HK-2 (cell line): ENCODE results near the gene CLEC1B.
"Not testable (repeated sequence)": the region's sequence is repeated elsewhere in the genome, so short reads cannot be mapped to it uniquely, and the experiment has no call there.

ENCODE experiments used
- DNase-seq: peaks from one replicate; pipeline ENCODE4 v3.0.0-alpha.2; 2018; ENCODE audit not compliant: unreplicated experiment

Gene CLEC1B

DNA sequence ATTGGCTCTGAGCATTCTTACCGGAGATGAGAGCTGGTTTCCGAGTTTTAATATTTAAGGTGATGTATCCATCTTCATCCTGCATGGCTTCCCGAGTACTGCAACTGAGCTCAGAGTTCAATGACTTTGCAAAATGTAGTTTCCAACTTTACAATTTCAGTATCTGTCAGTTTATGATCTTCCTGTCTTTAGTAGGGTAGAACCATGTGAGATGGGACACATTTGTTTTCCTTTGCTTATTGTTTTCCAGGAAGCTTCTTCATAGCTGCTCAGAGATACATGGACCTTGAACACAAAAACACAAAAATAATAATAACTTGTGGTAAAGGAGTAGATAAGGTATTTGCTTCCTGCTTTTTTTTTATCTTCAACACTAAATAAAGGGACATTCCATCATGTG lies at the start of gene CLEC1B:
TSS of gene CLEC1B (minus strand) at position 106 of the 400 bp plus-strand sequence. CDS start at position 85, 21 bp downstream.
- no peak for DNase-seq

DNA sequence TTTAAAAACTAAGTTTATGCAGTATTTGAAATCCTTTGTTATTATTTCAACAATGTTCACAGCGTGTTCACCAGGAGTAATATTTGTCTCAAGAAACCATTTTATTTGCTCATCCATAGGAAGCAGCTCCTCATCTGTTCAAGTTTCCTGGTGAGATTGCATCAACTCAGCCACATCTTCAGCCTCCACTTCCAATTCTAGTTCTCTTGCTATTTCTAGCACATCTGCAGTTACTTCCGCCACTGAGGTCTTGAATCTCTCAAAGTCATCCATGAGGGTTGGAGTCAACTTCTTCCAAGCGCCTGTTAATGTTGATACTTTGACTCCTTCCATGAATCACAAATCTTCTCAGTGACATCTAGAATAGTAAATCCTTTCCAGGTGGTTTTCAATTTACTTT lies 49.6 kb upstream of the CLEC1B start:
- no peak for DNase-seq

DNA sequence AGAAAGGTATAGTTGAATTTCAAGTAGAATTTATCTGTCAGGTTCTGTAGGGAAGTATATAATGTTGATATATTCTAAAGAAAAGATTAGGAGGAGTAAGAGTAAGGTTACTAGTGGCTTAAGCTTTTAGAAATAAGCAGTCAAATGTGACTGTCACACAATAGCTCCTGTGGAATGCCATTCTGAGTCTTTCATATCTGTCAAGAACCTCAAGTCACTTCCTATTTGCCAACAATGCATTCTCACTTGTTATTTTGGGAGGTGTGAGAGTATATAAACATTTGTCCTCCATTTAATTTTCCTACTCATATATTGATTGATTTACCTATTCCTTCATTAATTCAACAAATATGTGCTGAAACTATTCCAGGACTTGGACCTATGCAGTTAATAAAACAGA lies 43.2 kb upstream of the CLEC1B start:
- DNase-seq, result no peak

GRCh38 chr12:10033783-10034545 lies 35.0 kb upstream of the CLEC1B start:
- no peak for DNase-seq

DNA sequence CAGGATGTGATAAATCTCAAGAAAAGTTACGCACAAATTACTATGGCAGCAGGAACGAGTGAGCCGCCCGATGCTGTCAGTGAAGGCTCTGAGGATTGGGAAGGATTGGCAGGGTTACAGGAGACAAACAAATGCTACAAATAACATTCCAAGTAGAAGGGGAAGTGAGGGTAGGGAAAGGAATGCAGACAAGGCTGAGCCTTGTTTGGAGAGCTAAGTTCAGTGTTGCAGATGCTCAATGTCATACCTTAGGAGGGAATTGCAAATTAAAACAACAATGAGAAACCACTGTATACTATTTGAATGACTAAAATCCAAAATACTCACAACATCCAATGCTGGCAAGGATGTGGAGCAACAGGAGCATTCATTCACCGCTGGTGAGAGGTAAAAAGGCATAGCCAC lies 32.9 kb upstream of the CLEC1B start:
- no peak for DNase-seq

- no peak for DNase-seq
Observed at GRCh38 chr12:10031321-10031720, 32.4 kb upstream of the CLEC1B start.

- DNase-seq, result no peak
Observed at GRCh38 chr12:10030446-10030845, 31.5 kb upstream of the CLEC1B start, which contains the start of gene CLEC9A. Gene CLEC9A, plus strand, starts transcription at chr12:10030682. Its CDS starts 22,006 bp downstream, at chr12:10052688.

DNA sequence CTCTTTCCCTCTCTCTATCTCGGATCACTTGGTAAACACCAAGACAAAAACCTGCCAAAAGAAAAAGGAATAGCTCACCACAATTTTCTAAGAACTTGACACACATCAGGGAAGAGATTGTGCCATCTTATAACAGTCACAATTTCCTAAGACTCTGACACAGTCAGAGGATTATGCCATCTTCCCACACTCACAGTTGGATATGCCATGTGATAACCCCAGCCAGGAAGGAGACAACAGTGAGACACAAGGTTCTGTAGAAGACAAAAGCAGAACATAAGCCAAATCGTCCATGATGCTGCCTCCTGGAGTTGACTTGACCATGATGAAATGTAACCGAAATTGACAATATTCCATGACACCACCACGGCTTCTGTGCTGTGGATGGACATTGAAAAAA lies 28.8 kb upstream of the CLEC1B start:
- DNase-seq, result no peak

DNA sequence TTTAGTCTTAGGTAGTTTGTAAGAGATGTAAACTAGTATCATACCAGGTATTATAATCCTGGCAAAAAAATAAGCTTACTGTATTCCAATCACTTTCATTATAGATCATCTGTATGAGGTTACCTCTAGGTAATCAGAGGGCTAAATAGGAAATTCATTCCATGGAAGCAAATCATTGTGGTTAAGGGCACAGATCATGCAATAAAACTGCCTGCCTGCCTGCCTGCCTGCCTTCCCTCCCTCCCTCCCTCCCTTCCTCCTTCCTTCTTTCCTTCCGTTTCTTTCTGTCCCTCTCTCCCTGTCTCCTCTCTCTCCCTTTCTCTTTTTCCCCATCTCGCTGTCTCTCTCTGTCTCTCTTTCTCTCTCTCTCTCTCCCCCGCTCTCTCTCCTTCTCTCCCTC lies 28.4 kb upstream of the CLEC1B start:
- DNase-seq, result no peak

- not testable (repeated sequence) for DNase-seq
Observed at GRCh38 chr12:10026666-10027065, 27.7 kb upstream of the CLEC1B start.

DNA sequence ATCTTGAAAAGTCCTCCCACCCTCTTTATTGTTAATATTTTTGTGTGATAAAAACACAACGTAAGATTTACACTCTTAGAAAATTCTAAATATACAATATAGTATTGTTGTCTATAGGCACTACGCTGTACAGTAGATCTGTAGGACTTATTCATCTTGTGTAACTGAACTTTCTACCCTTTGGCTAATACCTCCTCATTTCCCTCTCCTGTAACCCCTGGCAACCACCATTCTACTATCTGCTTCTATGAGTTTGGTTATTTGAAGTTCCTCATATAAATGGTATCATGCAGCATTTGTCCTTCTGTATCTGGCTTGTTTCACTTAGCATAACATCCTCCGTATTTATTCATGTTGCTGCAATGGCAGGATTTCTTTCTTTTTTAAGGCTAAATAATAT lies 26.3 kb upstream of the CLEC1B start:
- DNase-seq, result no peak

GRCh38 chr12:10021342-10021741 lies 22.4 kb upstream of the CLEC1B start:
- no peak for DNase-seq

DNA sequence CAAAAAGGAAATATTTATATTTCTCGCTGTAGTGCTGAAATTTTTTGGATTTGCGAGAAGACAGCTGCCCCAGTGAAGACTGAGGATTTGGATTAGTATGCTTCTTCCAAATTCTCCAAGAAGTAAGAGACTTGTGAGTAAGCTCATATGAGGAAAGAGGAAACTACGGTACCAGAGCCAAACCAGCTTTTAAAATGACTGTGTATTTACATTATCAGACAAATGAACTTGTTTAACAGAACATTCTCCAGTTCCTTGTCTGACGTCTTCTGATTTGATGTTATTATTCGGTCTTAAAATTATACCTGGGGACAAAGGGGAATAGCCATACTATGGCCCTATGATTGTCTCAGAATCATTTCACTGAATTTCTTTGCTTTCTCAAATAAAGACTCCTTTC lies 19.5 kb upstream of the CLEC1B start:
- no peak for DNase-seq

- DNase-seq, result no peak
Observed at GRCh38 chr12:10016881-10017280, 18.0 kb upstream of the CLEC1B start.

DNA sequence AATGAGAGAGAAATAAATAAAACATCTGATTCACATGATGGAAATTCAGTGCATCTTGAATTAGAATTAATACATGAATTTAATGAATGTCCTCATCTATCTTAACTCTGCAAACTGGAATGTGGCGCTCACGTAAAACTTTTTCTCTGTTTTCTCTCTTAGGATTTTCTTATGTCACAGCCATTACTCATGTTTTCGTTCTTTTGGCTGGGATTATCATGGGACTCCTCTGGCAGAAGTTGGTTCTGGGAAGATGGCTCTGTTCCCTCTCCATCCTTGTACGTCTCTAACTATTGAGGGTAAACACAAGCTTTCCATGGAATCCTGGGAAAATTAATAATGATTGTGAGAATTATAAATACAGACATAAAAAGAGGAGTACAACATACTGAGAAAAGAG lies 16.5 kb upstream of the CLEC1B start:
- DNase-seq, result no peak

DNA sequence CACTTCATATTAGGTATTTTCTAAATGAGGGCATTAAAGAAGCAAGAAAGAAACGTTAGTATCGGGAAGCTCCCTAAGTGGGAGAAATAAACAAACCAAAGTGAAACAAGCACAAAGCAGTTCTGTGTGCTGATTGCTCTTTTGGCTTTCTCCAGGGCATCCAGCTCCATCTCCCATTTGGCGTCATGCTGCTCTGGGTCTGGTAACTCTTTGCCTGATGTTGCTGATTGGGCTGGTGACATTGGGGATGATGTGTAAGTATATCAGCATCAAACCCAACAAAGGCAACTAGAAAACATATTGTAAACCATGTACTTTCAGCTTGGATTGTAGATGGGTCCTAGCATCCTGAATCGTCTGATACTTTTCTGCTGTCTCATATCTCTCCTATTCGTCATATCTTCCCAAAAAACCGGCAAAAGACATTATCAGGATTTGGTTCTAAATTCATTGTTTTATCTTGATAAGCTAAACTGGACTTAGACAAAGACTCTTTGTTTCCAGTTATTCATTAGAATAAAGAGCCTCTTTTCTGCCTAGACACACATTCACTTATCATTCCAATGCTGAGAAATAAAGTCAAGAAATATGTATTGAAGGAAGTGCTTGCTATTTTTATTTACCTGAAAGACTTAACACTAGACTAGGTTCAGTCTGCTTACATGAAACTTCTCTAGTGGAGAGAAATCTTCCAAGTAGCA lies 13.9 kb upstream of the CLEC1B start:
- DNase-seq, result no peak

DNA sequence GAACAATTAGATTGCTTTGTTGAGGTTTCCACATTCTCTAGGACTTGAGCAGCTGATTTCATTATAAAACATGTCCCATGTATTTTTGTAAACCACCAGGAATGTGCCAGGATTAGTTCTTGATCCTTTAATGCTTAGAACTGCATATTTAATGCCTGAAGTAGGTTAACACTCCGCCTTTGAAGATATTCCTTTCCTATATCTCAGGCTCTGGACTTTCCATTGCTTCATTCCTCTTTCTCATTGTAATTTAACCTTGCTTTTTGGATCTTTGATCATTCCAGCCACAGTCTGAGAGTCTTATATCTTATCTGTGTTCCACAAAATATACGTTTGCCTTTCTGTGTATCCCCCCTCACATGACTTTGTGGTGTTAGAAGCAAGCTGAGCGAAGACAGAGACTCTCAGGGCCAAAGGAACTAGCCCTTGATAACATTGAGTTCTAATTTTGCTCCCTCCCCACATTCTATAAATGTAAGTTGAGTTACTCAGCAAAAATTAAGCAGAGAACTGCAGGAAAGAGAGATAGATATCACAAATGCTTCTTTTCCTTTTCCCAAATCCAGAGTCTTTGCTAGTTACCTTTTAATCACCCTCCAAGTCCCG lies 2.4 kb upstream of the CLEC1B start:
- no peak for DNase-seq

- no peak for DNase-seq
Observed at GRCh38 chr12:9992296-9992695, 6.6 kb downstream of the CLEC1B start.

- no peak for DNase-seq
Observed at GRCh38 chr12:9991876-9992275, 7.0 kb downstream of the CLEC1B start.

- no peak for DNase-seq
Observed at GRCh38 chr12:9980126-9980525, 18.8 kb downstream of the CLEC1B start.

- no peak for DNase-seq
Observed at GRCh38 chr12:9977916-9978315, 21.0 kb downstream of the CLEC1B start.

DNA sequence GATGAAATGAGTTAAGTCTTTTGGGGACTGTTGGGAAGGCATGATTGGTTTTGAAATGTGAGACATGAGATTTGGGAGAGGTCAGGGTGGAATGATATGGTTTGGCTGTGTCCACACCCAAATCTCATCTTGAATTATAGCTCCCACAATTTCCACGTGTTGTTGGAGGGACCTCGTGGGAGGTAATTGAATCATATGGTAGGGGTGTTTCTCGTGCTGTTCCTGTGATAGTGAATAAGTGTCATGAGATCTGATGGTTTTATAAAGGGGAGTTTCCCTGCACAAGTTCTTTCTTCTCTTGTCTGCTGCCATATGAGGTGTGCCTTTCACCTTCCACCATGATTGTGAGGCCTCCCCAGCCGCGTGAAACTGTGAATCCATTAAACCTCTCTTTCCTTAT lies 22.3 kb downstream of the CLEC1B start:
- DNase-seq, result not testable (repeated sequence)

- DNase-seq, result no peak
Observed at GRCh38 chr12:9975614-9976013, 23.3 kb downstream of the CLEC1B start.
